ENCODE measurements around the gene SPTBN4. TPM values are rescaled to one million over a fixed set of nuclear protein-coding genes. Genes with fewer than 3 reads are reported as not detected.

SPTBN4 gene
- total RNA-seq, 1 donor from 2014 or later, result 0.20 TPM

DNA sequence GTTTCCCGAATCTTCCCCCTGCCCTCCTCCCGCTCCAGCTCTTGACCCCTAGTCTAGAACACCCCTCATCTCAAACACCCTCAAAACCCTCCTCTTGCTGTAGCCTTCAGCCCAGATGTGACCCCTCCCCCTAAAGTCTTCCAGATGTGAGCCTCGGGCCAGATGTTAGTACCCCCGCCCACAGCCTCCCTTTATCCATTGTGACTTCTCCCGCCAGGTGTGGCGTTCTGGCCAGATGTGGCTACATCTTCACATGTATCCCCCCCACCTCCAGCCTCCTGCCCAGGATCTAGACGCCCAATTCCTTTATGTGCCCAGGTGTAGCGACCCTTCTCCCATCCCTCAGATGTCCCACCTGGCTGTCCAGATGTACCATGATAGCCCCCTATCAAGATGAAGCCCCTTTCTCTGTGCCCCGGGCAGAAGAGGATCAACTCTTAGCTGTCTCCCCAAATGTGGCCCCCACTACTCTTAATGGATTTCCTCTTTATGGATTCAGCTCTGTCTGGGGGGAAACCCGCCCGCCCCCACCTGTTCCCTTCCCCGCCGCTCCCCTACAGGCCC is 133.9 kb downstream of the SPTBN4 start:
- DNase-seq (ENCODE audit: low read depth, low spot score), result no peak

GRCh38 chr19:40601134-40601974 is 134.6 kb downstream of the SPTBN4 start, which contains the start of gene LTBP4:
LTBP4 (plus strand) TSS chr19:40601369; CDS start chr19:40601388, 19 bp downstream.
- DNase-seq (ENCODE audit: low read depth, low spot score), result no peak

DNA sequence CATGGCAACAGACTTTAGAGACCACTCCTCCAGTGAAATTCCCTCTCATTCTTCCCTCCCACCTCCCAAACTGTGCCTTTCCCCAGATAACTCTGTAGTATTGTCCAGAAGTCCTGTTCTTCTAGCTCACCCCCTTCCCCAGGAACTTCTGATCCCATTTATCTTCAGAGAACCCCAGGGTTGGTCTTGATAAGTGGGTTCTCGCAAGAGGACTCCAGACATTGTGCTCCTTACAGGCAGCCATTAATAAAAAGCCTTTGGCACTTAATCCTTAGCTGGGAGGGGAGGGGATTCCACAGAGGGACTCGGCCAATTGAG is 136.2 kb downstream of the SPTBN4 start:
- no peak for DNase-seq (ENCODE audit: low read depth, low spot score)

DNA sequence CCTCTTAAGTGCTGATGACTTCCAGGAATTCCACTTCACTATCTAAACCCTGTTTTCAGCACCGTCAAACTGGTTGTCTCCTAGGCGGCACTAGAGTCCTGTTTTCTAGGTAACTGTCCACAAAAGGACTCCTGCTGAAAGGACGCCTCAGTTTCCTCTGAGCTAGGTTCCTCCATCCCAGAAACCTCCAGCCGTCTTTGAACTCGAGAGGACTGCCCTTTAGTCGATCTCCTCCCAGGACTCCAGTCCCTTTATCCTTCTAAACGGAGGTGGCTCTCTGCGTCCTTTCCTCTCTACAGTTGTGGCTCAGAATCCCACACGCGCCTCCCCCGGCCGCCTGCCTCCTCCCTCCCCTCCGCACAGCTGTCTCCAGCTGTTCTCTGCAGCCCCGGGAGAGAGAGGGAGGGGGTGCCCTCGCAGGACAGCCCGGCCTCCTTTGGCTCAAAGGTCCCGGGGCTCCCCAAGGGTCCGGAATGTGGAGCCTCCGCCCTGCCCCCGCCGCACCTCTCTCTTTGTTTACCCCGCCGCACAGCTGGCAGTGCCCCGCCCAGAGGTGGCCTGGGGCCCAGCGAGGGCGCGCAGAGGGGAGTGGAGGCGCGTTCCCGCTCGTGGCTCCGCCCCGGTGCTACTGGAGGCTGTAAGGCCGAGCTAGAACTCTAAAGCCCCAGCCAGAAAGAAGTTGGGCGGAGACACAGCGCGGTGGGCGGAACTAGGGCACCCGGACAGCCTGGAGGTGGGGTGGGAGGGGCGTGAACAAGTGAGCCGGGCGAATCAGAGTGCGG is 136.8 kb downstream of the SPTBN4 start:
- peak; percentile 73 for DNase-seq (ENCODE audit: low read depth, low spot score)

DNA sequence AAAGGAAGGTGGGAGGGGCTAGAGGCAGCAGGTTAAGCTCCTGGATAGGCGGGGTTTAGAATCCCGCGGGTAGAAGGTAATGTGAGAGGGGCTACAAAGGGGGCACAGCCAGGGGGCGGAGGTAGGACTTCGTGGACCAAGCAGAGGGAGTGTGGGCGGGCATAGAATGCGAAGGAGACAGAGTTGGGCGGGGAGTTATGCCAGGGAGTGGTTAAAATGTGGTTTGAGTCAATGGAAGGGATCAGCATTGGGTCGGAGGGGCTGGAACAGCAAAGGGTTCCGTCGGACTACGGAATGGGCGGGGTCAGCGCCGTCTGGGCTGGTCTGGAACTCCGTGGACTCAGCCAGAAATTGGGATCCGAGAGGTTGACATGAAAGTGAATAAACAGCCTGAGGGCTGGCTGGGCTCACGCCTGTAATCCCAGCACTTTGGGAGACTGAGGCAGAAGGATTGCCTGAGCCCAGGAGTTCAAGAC is 137.4 kb downstream of the SPTBN4 start:
- DNase-seq (ENCODE audit: low read depth, low spot score), result no peak

GRCh38 chr19:40604647-40605215 is 137.9 kb downstream of the SPTBN4 start:
- DNase-seq (ENCODE audit: low read depth, low spot score), result no peak

GRCh38 chr19:40605216-40605971 is 138.6 kb downstream of the SPTBN4 start:
- no peak for DNase-seq (ENCODE audit: low read depth, low spot score)

- no peak for DNase-seq (ENCODE audit: low read depth, low spot score)
Observed at GRCh38 chr19:40607311-40608239, 140.8 kb downstream of the SPTBN4 start.

DNA sequence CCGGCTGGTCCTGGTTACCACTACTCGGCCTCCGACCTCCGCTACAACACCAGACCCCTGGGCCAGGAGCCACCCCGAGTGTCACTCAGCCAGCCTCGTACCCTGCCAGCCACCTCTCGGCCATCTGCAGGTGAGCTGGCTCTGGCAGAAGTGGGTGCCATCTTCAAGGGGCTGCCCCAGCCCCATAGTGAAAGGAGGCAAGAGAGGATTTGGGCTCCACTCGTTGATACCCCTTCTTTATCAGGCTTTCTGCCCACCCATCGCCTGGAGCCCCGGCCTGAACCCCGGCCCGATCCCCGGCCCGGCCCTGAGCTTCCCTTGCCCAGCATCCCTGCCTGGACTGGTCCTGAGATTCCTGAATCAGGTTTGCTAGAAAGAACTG is 141.4 kb downstream of the SPTBN4 start:
- DNase-seq (ENCODE audit: low read depth, low spot score), result no peak

DNA sequence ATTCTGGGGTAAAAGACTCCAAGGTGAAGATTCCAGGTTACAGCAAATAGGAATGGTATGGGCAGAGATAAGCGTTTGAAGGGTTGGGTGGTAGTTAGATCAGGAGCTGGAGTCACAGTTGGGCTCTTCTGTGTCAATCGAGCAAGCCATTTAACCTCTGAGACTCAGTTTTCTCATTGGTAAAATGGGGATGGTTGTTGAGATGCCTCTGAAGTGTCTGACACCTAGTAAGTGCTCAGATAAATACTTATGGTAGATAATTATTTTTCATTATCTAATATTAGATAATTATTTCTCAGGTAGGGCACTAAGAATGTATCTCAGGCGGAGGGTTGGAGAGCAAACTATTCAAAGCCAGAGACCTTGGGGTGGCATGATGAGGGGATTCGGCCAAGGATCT is 142.2 kb downstream of the SPTBN4 start:
- no peak for DNase-seq (ENCODE audit: low read depth, low spot score)

GRCh38 chr19:40609561-40610395 is 143.0 kb downstream of the SPTBN4 start:
- DNase-seq (ENCODE audit: low read depth, low spot score), result no peak

GRCh38 chr19:40610396-40611064 is 143.7 kb downstream of the SPTBN4 start:
- DNase-seq (ENCODE audit: low read depth, low spot score), result no peak

- DNase-seq (ENCODE audit: low read depth, low spot score), result no peak
Observed at GRCh38 chr19:40611096-40611495, 144.3 kb downstream of the SPTBN4 start.

- DNase-seq (ENCODE audit: low read depth, low spot score), result no peak
Observed at GRCh38 chr19:40611900-40612698, 145.3 kb downstream of the SPTBN4 start.

GRCh38 chr19:40612831-40613689 is 146.3 kb downstream of the SPTBN4 start:
- DNase-seq (ENCODE audit: low read depth, low spot score), result no peak

- DNase-seq (ENCODE audit: low read depth, low spot score), result no peak
Observed at GRCh38 chr19:40613690-40614621, 147.2 kb downstream of the SPTBN4 start.
